ENCODE data around the gene EFNA5.
"Not testable (repeated sequence)": the region's sequence is repeated elsewhere in the genome, so short reads cannot be mapped to it uniquely, and the experiment has no call there.

Gene EFNA5

DNA sequence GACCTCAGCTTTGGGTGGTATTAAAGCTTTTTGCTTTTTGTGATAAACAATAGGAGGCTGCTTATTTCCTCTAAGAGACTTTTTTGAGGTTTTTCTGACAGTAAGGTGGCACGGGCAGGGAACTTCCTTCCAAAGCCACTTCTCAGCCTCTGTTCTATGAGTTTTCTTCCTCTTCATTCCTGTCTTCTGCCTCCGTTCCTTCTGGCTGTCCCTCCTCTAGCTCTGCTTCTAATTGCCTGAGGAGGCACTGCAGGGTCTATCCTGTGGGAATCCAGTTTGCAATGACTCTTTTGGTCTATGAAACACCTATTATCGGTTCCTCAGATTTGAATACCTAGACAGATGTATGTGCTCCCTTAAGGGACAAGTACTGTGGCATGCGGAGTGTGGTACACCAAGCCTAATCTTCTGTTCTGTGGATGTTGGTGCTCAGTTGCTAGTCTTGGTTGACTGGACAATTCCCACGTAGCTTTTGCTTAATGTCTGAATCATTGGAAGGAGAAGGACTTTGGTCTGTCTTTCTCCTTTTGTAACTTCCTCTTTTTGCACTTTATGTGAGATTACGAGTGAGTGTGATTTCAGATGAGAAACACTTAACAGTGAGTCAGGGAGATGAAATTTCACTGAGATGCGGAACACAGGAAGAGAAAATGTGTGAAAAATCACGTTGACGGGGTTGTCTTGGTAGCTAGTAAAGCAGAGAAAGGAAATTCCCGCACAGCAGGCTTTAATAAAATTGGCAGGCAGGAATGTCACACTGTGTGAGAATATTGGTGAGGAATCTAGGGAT, 305.2 kb downstream of the EFNA5 start:
- no peak for DNase-seq (ENCODE audit: low spot score)

DNA sequence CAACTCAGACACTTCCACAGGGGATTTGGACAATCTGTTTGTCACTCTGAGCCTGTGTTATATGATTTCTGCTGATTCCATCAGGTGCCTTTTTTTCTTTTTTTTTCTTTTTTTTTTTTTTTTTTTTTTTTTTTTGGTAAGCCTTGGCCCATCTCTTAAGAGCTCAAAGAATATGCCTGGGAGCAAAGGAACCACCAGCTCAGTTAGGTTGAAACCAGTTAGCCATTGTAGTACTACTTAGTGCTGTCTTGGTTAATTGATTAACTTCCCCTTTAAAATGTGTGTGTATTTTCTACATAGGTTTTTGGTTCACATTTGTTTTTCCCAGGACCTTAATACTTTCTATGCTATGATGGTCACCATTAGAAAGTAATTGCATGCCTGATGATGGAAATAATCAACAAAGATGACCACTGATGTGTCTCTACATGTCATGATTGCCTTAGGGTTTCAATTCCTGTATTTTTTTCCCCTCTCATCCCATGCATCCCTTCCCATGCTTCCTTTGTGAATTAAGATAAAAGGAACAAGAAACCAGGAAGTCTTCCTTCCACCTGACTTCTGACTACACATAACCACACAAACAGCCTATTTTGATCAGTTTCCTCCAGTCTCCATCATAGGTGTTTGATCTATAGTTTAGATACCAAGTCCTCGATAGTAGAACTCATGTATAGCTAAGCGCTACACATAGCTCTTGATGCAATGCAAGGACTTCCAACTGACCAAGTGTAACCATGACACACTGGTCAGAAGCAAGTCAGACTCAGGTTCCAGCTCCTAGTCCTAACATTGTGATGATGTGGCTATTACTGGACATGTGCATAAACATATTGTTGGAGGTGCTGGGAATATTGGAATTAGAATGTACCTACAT, 306.1 kb downstream of the EFNA5 start:
- no peak for DNase-seq (ENCODE audit: low spot score)

DNA sequence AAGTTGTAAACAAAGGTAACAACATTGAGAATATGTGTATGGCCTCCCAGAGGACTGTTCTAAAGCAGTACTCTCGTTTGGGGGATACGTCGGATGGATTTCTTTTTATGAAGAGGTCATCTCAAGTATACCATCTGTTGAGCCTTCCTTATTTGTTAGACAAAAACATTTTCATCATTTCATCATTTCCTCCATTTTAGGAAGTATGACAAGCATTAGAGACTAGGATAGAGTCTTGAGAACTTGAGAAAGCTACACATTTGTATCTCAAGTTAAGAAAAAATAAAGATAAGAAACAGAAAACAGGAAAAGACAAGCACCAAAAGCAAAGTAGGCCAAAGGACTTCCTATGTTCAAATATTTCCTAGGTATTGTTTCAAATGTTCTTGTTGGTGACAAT, 307.0 kb downstream of the EFNA5 start:
- DNase-seq (ENCODE audit: low spot score) = no peak

DNA sequence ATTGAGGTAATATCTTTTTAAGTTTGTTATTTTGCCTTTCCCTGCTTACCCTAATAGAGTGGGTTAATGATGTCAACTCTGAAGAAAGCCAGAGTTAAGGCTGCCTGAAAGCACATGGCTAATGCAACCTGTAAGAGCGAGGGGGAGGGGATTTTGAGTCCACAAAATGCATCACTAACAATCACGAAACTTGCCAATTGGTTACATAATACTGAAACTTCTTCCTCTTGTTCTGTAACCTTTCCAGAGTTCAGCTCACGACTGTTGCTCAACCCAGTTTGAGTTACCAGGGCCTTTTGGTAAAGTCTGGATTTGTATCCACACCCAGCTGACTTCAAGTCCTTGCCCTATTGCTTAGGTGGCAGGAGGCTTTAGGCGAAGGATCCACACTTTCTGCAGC, 308.8 kb downstream of the EFNA5 start:
- no peak for DNase-seq (ENCODE audit: low spot score)

DNA sequence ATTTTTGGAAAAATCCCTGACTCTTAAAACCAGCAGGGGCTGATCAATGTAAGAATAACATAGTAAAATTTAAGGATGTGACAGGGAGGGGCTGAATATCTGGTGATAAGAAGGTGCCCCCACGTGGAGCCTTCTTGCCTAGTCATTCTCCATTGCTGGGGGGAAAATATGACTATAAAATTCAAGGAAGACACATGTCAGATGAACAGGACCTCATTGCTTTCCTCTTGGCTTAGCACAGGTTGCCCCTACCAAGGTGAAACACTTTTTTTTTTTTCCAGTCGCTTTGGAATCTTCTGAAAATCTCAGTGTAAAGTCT, 310.9 kb downstream of the EFNA5 start:
- DNase-seq (ENCODE audit: low spot score) = no peak

DNA sequence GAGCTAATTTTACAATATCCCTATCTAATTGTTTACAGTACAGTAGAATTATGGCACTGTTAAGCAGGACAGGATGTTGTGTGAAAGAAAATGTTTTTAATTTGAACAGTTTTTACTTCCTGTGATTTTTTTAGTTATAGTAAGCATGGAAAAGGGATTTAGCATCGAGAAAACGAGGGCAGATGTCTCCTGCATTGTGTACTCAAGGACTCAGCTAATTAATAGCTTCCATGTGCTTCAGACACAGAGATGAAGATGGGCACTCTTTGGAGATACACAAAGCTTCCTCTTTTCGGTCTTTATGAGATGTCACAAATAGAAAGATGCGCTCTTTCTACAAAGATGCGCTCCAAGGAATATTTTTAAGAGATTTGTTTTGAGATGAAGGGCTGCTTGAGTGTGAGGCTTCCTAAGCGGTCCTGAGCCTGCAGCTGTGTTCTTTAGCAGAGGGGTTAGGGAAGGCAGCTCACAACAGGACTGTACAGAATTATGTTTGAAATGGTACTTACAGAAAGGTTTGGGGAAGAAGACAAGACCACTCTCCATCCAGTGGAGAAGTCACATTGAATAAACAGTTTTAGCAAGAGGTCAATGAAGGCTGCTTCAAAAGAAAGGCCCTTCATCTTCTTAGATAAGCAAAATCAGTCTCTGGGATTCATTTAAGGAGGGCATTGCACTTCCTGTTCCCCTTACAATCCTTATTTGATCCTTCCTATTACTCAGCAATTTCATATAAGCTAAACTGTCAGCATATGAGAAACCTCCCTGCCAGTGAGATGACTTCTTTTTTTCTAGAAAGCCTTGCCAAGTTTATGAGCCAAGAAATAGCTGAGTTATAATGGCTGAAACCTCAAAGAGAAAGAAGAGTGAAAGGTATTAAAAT, 311.5 kb downstream of the EFNA5 start:
- DNase-seq (ENCODE audit: low spot score) = no peak

DNA sequence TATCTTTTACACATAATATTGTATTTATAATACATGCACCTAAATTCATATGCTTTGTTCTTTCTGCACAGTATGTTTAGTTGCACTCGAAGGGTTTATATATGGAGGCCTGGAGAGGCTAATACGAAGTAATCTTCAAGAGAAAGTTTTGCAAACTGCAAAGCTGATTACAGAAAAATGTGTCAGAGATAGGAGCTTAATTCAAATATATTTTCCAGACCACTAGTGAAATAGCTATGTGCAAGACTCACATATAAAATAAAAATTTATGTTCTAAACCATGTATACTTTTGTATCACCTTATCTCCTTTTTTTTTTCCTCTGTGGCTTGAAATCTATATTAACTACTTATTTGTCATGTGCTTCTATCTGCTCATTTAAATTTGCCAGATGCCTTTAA, 313.8 kb downstream of the EFNA5 start:
- no peak for DNase-seq (ENCODE audit: low spot score)

DNA sequence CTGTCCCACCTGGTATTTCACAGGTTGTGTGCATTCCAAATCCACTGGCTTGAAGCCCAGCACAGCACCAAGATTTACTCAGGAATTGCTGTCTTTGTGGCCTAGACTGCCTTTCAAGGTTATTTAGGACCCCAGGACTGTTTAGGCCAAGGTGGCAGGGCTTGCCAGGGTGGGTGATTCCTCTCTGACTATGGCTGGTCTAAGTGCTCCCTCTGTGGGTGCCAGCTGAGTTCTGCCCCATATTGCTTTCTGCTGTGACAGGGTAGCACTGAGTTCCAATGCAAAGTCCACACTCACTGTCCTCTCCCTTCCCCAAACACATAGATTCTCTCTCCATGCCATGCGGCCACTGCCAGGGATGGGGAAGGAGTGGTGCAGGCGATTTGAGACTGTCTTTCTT, 318.2 kb downstream of the EFNA5 start:
- no peak for DNase-seq (ENCODE audit: low spot score)

DNA sequence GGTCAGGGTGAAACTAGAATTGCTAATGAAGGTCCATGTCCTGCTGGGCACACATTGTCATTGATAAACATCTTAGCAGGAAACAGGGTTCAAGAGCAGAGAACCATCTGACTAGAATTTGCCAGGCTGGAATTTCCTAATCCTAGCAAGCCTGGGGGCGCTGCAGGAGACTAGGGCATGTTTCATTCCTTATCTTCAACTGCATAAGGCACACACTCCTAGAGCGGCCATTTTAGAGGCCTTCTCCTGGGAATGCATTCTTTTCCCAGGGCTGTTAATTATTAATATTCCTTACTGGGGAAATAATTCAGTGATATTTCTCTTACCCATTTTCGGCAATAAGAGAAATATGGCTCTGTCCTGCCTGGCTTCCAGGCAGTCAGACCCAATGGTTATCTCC, 324.2 kb downstream of the EFNA5 start:
- not testable (repeated sequence) for DNase-seq (ENCODE audit: low spot score)

DNA sequence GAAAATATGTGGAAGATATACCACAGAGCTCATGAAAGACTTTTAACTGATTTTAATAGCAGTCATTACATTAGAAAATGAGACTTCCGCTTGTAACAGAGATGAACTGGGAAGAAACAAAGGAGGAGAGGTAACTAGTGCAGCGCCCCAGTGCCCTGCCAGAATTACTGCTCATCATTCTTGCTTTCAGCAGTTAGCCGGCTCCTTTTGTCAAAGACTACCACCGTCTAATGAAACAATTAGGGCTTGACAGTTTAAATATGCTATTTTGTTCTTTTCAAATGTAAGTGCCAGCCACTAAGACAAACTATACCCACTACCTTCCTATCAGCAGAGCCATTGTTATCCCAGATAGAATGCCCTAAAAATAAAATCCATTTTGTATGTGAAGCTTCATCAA, 328.4 kb downstream of the EFNA5 start:
- DNase-seq (ENCODE audit: low spot score) = no peak

DNA sequence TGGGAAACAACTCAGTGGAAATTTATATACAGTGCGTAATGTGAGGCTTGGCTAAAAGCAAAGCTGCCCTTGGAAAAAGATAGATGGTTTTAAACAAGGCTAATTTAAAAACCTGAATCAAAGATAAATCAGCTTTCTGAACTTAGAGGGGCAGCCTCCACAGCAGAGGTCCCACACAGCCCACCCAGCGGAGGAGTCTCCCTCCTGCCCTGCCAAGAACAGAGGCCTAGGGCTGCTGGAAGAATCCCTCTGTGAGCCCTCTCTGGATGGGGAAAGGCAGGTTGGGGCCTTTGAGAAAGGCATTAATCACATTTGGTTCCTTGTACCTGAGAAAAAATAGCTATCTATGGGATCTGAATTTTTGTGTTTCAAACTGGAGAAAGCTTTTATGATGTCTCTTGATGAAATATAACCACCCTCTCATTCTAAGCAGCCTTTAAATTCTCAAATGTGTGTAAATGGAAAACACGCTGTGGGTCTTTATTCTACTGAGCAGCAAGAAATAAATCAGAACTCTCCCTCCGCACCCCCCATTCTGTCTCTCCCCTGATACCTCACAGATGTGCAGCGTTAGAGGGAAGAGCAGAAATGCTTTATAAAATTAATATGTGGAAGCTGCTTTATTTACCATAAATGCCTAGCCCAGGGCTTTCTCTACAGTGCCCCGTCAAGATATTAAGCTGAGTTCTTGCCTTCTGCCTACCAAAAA, 329.2 kb downstream of the EFNA5 start:
- no peak for DNase-seq (ENCODE audit: low spot score)

DNA sequence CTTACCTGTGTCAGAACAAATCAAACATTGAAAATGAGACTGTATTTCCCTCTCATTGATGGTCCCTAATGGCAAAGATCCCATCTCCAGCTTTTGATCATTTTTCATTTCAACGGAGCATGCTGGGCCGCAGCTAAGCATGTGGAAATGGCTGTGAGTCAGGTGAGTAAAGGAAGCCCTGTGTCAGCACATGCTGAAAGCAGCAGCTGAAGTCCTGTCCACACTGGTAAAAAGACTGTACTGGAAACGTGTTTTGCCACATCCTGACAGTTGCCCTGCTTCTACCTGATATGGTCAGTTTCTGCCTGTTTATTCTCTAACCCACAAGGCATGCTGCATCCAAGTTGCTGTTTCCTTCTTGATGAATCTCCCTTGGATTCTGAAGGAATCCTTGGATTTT, 330.1 kb downstream of the EFNA5 start:
- no peak for DNase-seq (ENCODE audit: low spot score)

DNA sequence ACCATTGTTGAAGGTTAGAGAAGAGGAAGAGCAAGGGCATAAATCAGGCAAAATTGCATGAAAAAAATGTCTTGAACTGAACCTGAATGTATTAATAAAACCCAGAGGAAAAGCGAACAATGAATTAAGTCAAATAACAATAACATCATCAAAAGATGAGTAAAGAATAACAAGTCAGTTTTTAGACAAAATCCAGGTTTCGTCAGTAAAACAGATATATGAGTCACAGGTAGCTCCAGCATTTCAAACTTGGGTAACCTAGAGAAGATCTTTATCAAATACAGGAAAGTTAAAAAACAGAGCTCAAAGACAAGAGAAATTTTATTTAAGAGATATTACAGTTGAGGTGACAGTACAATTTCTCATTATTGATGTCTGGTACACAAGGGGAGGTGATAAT, 332.4 kb downstream of the EFNA5 start:
- no peak for DNase-seq (ENCODE audit: low spot score)

DNA sequence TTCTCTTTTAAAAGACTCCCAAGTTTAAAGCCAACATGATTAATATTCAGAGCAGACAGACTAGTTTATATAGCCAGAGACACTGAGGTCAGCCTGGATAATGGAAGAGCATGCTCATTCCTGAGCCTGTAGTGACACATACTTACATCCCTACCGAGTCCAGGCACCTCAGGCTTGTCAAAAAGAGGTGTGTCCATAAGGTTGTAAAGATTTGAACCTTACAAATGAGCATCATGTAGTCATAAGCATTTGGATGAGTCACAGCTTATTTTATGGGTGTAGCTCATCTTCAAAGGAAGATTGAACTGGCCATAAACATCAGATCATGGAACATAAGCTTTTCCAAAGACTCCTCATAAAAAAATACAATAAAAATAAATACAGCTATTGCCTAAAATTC, 333.5 kb downstream of the EFNA5 start:
- DNase-seq (ENCODE audit: low spot score) = no peak

DNA sequence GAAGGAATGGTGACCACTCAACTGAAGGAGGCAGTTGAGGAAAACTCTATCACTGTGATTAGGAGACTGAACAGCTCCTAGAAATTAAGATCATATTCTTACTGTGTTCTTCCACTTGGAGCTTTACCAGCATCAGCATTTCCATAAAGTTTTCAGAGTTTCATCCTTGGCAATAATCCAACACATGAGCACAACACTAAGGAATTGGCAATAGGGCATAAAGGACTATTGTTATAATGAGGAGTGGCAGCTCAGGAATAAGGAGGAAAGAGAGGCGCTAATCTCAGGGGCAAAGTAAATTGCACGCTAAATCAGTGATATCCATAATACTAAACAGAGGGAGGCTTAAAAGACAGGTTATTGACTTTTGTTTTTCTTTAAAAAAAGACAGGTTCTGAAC, 338.9 kb downstream of the EFNA5 start:
- DNase-seq (ENCODE audit: low spot score) = no peak

DNA sequence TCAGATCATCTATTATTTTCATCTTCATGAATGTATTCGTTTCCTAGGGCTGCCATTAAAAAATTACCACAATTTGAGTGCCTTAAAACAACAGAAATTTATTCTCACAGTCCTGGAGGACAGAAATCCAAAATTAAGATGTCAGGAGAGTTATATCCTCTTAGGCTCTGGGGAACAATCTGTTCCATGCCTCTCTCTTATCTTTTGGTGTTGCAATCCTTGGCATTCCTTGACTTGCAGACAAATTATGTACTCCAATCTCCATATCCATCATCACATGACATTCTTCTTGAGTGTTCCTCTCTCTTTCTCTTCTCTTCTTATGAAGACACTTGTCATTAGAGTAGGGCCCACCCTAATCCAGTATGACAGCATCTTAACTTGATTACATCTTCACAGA, 339.4 kb downstream of the EFNA5 start:
- DNase-seq (ENCODE audit: low spot score) = no peak

DNA sequence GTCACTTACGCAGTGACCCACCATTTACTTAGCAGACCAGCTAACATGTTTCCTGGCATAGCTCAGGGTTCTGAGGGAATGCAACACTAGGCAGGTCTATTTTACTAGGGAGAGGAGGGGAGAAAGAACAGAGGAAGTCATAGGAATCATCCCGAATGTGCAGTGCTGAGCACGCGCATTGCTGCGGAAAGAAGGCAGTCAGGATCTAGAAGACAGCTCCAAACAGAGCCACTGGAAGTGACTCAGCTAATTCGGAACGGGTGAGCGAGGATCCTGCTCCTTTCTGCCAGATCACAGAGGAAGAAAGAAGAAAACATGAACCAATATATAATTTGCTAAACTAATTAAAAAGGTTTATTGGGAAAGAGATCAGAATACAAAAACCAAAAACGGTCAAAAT, 339.8 kb downstream of the EFNA5 start:
- DNase-seq (ENCODE audit: low spot score) = no peak

DNA sequence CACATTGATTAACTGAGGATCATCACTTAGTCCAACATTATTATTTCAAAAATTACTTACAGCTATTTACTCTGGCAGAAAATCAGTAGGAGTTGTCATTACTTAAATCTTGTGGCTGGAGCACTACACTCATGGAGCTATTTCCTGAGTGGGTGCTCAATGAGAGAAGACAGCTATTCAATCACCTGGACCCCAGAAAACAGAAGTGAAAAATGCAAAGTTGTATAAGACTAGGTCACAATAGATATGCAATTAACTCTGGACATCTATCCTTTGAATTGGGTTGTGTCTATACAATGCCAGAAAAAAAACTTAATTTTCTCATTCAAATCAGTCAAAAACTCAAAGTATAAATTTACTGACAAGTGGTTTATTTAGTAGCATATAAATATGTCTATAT, 340.9 kb downstream of the EFNA5 start:
- DNase-seq (ENCODE audit: low spot score) = no peak
